EL (cell line): Measurements from ENCODE around the gene CXCR3.
"Not testable (repeated sequence)": the region's sequence is repeated elsewhere in the genome, so short reads cannot be mapped to it uniquely, and the experiment has no call there.

Experiments
- DNase-seq: peaks from one replicate; pipeline ENCODE4 v3.0.0-alpha.2; 2016

Gene CXCR3

GRCh38 chrX:71636438-71637252 lies 18.3 kb upstream of the CXCR3 start:
- no peak for DNase-seq

GRCh38 chrX:71634366-71634765 lies 16.1 kb upstream of the CXCR3 start:
- DNase-seq = no peak

GRCh38 chrX:71632923-71633657 lies 14.8 kb upstream of the CXCR3 start:
- DNase-seq = no peak

GRCh38 chrX:71629467-71629866 lies 11.2 kb upstream of the CXCR3 start:
- DNase-seq = no peak

GRCh38 chrX:71627588-71628404 lies 9.5 kb upstream of the CXCR3 start:
- no peak for DNase-seq

GRCh38 chrX:71626576-71626975 lies 8.3 kb upstream of the CXCR3 start:
- DNase-seq = no peak

- no peak for DNase-seq
Measured at GRCh38 chrX:71625471-71625870, 7.2 kb upstream of the CXCR3 start.

- DNase-seq = no peak
Measured at GRCh38 chrX:71623714-71624113, 5.4 kb upstream of the CXCR3 start.

- DNase-seq = peak; percentile 66
Measured at GRCh38 chrX:71622576-71623450, 4.5 kb upstream of the CXCR3 start.

GRCh38 chrX:71622032-71622575 lies 3.8 kb upstream of the CXCR3 start:
- no peak for DNase-seq

GRCh38 chrX:71621603-71622002 lies 3.3 kb upstream of the CXCR3 start:
- no peak for DNase-seq

GRCh38 chrX:71619986-71620385 lies 1.7 kb upstream of the CXCR3 start:
- no peak for DNase-seq

- DNase-seq = no peak
Measured at GRCh38 chrX:71619193-71619592, 882 bp upstream of the CXCR3 start.

GRCh38 chrX:71618787-71619186 lies 476 bp upstream of the CXCR3 start:
- DNase-seq = no peak

GRCh38 chrX:71617742-71618141 lies 569 bp downstream of the CXCR3 start:
- DNase-seq = no peak

GRCh38 chrX:71616672-71617529 lies 1.4 kb downstream of the CXCR3 start:
- DNase-seq = no peak

- DNase-seq = no peak
Measured at GRCh38 chrX:71615954-71616353, 2.4 kb downstream of the CXCR3 start.

- no peak for DNase-seq
Measured at GRCh38 chrX:71615056-71615455, 3.3 kb downstream of the CXCR3 start.

- no peak for DNase-seq
Measured at GRCh38 chrX:71612256-71612655, 6.1 kb downstream of the CXCR3 start.

GRCh38 chrX:71611736-71612135 lies 6.6 kb downstream of the CXCR3 start:
- DNase-seq = not testable (repeated sequence)

- DNase-seq = no peak
Measured at GRCh38 chrX:71609095-71609750, 9.1 kb downstream of the CXCR3 start.
